DOHH2 (cell line): ENCODE results near the gene DSCAM.

ENCODE experiments used
- CTCF ChIP-seq: fragments of 200-600 bp; sonication (generic); IDR thresholded peaks from one replicate; pipeline ENCODE4 v1.5.1; 2014; ENCODE audit warnings: antibody characterized with exemption, mild to moderate bottlenecking, low read depth, low read length; ENCODE audit not compliant: poor library complexity, severe bottlenecking
- EZH2phosphoT487 ChIP-seq: fragments of 200-600 bp; sonication (generic); IDR thresholded peaks from 2 replicates; pipeline ENCODE4 v1.6.1; 2017; ENCODE audit warnings: borderline replicate concordance, mild to moderate bottlenecking, antibody characterized with exemption, low read length, moderate library complexity, mixed read lengths

GRCh38 chr21:40707656-40708244 lies 139.2 kb downstream of the DSCAM start:
- TF ChIP-seq CTCF: no peak
- TF ChIP-seq EZH2phosphoT487: no peak
